Stimulated activated CD8-positive, alpha-beta memory T cell treated with anti-CD3 and anti-CD28 coated beads, Interleukin-7, amount 100 ng/mL, for 4 hours (primary cell): ENCODE results near the gene DAPK2.

Experiments used
- DNase-seq, 2 donors: peaks; one replicate each; pipeline ENCODE4 v3.0.0-alpha.2; 2020; ENCODE audit warnings: low read depth in 2 of 2

DAPK2 gene

DNA sequence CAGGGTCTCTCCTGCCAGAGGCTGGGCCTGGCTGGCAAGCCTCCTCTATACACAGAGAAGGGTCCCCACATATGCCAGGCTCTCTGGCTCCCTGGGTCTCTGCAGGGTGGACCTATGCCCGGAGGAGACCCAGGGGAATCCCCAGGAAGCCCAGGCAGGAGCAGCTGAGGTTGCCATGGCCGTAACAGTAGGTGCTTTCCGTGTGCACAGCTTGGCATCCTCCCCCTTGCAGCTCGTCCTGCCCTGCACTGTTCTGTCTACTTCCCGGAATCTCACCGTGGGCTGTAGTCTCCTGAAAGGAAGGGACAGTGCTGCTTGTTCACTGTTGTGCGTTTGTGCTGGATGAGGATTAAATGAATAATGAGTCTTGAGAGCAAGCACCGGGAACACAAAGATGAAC, 47.8 kb downstream of the DAPK2 start:
- no peak for DNase-seq

DNA sequence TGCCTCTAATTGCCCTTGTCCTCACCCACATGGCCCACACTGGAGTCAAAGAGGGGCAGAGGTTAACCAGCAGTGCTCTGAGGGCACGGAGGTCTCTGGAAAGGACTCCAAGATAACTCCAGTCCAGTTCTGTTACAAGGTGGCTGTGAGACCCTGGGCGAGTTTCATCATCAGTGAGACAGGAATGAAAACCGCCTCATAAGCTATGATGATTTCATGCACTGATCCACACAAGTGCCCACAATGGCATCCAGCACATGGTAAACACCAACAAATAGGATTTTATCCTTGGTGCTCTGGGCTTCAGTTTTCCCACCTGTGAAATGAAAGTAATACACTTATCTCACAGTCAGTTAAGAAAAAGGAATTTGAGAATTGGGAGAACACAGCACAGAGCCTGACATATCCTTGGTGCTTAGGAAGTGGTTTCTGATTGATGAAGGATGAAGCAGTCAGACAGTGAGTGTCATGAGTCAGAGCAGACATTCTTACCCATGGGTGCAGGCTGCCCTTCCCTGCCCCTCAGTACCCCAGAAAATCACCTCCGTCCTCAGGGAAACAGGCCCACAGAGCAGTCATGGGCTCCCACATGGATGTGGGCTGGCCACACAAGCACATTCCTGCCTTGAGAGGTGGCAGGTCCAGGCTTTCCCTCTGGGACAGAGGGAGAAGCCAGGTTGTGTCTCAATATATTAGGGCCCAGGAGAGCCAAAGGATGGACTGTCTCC, 48.4 kb downstream of the DAPK2 start:
- no peak for DNase-seq

GRCh38 chr15:63996794-63997357, 49.4 kb downstream of the DAPK2 start:
- no peak for DNase-seq

GRCh38 chr15:63995789-63996188, 50.5 kb downstream of the DAPK2 start:
- no peak for DNase-seq

DNA sequence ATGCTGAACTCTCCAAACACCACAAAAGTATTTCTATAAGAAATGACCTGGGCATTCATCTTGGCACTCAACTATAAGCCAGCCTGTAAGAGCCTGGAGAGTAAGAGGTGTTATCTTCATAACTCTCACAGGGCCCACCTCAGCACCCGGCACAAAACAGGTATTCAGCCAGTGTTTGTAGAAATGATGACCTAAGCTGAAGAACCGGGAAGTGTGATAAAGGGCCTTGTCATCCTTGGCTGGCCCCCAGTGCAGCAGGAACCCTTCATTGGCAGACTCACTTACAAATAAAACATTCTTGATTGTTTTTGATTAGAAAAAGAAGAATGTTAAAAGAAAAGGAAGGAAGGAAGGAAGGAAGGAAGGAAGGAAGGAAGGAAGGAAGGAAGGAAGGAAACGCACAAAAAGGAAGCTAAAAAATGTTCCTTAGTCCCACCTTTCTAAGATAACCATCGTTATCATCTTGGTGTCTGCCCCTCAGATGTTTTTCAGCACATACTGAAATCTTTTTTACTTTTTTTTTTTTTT, 52.1 kb downstream of the DAPK2 start:
- no peak for DNase-seq

DNA sequence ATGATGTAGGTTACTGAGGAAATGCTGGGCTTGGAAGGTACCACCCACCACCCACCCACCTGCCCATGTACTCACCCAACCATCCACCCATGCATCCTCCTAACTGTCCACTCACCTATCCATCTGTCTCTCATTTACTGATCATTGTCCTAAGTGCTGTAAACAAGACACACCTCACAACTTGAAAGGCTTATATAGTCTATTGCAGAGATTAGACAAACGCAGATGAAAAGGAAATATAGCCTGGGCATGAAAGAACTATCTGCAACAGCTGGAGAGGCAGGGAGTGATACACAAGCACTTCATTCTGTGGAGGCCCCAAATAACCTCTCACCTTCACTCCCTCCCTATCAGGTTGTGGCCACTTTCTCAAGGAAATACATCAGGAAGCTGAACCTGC, 54.0 kb downstream of the DAPK2 start:
- no peak for DNase-seq

DNA sequence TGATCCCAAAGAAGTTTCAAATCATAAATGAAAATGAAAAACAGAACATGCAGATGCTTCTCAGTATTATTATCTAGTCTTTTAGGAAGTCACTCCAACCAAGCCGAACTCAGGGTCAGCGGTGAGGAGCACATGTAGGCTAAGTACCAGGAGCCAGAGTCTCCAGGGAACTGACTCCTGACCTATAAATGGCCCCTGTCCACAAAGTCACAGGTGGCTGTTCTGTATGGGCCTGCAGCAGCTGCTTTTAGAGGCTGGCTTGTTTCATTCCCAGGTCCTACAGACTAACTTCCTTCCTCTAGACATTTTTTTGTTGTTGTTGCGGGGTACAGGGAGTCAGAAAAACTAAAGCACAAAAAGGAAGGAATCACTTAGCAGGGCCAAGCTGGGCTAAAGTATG, 54.6 kb downstream of the DAPK2 start:
- DNase-seq = no peak

- no peak for DNase-seq
Observed at GRCh38 chr15:63990454-63990853, 55.8 kb downstream of the DAPK2 start.

GRCh38 chr15:63987796-63988378, 58.4 kb downstream of the DAPK2 start:
- no peak for DNase-seq

GRCh38 chr15:63986751-63987341, 59.4 kb downstream of the DAPK2 start:
- DNase-seq = no peak

GRCh38 chr15:63986185-63986680, 60.1 kb downstream of the DAPK2 start:
- no peak for DNase-seq

- DNase-seq = no peak
Observed at GRCh38 chr15:63985221-63986184, 60.8 kb downstream of the DAPK2 start.

- no peak for DNase-seq
Observed at GRCh38 chr15:63984331-63984730, 62.0 kb downstream of the DAPK2 start.

DNA sequence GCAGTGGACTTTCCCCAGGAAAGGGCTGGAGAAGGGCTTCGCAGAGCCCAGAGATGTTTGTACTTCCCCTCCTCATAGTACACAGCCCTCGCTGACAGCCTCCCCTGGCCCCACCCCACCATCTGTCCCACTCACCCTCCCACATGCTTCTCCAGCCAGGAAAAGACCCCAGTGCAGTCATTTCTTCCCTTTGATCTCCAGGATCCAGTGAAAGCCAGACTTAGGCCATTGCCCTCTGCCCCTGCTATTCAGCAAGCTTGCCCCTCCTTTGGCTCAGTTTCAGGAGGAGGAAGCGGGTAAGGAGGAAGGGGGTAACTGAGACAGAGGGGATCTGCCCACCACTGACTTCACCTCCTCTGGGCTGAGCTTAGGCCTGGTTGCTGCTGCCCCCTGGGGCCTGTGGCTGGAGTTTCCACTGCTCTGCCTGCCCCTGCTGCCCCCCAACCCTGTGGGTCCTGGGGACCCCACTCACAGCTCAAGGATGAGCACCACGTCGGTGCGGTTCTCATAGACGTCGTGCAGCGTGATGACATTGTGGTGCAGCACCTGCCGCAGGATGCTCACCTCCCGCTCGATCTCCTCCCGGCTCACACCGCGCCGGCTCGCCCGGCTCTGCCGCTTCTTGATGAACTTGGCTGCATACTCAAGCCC, 63.1 kb downstream of the DAPK2 start:
- DNase-seq = no peak

DNA sequence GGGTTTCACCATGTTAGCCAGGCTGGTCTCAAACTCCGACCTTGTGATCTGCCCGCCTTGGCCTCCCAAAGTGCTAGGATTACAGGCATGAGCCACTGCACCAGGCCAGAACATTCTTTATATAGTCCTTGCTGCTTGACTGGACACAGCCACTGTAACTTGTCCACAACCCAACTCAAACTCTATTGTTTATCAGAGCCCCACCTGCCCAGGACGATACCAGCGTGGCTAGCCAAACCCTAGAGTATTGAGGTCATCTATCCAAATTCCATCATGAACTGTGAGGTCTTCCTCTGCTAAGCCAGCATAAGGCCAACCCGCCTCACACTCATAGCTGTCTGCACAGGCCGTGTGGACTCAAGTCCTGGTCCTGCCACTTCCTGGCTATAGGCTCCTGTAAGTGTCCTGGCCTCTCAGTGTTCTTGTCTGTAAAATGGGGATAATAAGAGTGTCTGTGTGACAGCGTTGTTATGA, 63.9 kb downstream of the DAPK2 start:
- DNase-seq = no peak

GRCh38 chr15:63981596-63982320, 64.5 kb downstream of the DAPK2 start:
- no peak for DNase-seq

DNA sequence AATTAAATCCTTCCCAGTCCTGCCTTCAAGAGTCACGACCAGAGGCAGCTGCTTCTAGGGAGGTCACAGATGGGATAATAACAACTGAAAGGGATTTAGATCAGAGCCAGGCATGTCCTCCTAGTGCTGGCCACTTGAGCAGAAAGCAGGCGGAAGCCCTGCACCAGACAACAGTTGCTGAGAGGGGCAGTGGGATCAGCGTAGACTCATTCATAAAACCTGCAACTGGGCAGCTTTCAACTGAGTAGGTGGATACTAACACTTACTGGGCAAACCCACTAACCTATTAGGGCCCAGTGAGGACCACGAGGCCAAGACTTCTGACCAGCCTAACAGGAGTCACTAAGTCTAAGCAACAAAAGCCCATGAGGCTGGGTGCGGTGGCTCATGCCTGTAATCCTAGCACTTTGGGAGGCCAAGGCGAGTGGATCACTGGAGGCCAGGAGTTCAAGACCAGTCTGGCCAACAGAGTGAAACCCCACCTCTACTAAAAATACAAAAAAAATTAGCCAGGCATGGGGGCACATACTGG, 67.0 kb downstream of the DAPK2 start:
- DNase-seq = no peak

DNA sequence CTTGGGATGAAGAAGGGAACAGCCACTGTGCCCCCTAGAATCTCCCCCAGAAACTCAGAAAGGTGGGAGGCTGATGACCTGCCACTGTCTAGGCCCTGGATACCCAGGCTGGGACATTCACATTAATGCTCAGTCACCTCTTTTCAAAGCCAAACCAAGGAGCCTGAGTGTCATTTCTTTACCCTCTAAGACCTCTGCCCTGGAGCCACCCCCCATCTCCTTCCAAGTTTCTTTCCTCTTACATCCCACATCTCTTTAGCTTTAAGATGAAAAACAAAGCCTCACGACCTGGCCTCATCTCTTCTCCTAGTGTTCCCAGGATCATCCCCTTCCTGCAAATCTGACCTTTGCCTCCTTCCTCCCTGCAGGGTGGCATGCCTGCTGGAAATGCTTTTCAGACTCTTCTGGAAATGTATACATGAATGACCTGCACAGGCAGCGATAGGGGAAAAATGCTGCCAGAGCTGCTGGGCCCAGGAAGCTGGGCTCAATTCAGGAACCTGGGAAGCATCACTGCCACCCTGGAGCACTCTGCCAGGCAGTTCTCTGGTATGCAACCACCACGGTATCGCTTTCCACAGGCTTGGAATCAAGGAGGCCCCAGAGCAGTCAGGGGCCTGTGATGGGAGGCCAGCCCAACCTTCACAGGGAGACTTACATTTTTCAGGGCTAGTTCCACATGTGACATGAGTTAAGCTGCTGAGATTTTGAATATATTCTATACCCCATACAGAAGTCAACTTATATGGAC, 67.6 kb downstream of the DAPK2 start:
- DNase-seq = no peak

GRCh38 chr15:63977119-63977518, 69.2 kb downstream of the DAPK2 start:
- no peak for DNase-seq
